Uterus (tissue), 4 donors: ENCODE data around the gene PI4KA. TPM values are rescaled to one million over a fixed set of nuclear protein-coding genes. Genes with fewer than 3 reads are reported as not detected.
A peak's percentile ranks its signal among the peaks of the same experiment; 100 is the strongest.

Experiments used
- DNase-seq, 2 donors: peaks; one replicate each; pipeline ENCODE4 v3.0.0-alpha.2; 2019 to 2020
- H3K27ac ChIP-seq, 2 donors: fragments of 200-600 bp; sonication (generic); 1 replicate in 1 of 2; 2 replicates in 1 of 2; pipeline ENCODE4 v1.5.1; 2016 to 2018
- H3K27me3 ChIP-seq, 2 donors: fragments of 200-600 bp; sonication (generic); one replicate each; pipeline ENCODE4 v1.5.1; 2018 to 2019; ENCODE audit warnings: control low read depth in 1 of 2
- H3K36me3 ChIP-seq, 2 donors: fragments of 200-600 bp; sonication (generic); one replicate each; pipeline ENCODE4 v1.5.1; 2019; ENCODE audit warnings: control low read depth in 1 of 2
- H3K4me1 ChIP-seq, 2 donors: fragments of 200-600 bp; sonication (generic); one replicate each; pipeline ENCODE4 v1.5.1; 2018 to 2019; ENCODE audit warnings: control low read depth in 1 of 2
- H3K4me3 ChIP-seq, 2 donors: fragments of 200-600 bp; sonication (generic); 1 replicate in 1 of 2; 2 replicates in 1 of 2; pipeline ENCODE4 v1.5.1; 2018 to 2019; ENCODE audit warnings: mild to moderate bottlenecking in 1 of 2
- H3K9me3 ChIP-seq, 2 donors: fragments of 200-600 bp; sonication (generic); one replicate each; pipeline ENCODE4 v1.5.1; 2019; ENCODE audit warnings: control low read depth in 1 of 2
- POLR2A ChIP-seq, 2 donors: fragments of 450-650 bp; IDR thresholded peaks; one replicate each; pipeline ENCODE4 v1.6.1; 2016; ENCODE audit warnings: antibody characterized with exemption in 2 of 2, mild to moderate bottlenecking in 1 of 2, moderate library complexity in 1 of 2
- intact Hi-C: fragments of 100-400 bp; cut with DNase I; formaldehyde crosslinking; loops from one replicate; pipeline ENCODE4 v1.15.1; 2023; ENCODE audit warnings: low total_unique reads
- total RNA-seq, 4 donors: library from RNA; depleted of rRNA in 3 of 4; stranded (reverse); fragments of >200 nt in 3 of 4; gene quantifications; one replicate each; pipeline versions ENCODE4 v1.1.0 to v1.2.4, GENCODE V29; 2014 to 2023
- TF ChIP-seq, protein P1 (sequence below), 4 experiments: fragments of 200-600 bp in 2 of 4; fragments of 450-650 bp in 2 of 4; sonication (generic) in 2 of 4; IDR thresholded peaks; one replicate each; pipeline ENCODE4 v1.5.1; 2016 to 2019; ENCODE audit warnings: antibody characterized with exemption in 4 of 4, mild to moderate bottlenecking in 2 of 4, moderate library complexity in 1 of 4
- donor health status: DM: yes; HTN: yes; CAD: no.

The PI4KA gene
- total RNA-seq, 4 donors from 2014 or later, result 48.9 to 238 (median 108) TPM

DNA sequence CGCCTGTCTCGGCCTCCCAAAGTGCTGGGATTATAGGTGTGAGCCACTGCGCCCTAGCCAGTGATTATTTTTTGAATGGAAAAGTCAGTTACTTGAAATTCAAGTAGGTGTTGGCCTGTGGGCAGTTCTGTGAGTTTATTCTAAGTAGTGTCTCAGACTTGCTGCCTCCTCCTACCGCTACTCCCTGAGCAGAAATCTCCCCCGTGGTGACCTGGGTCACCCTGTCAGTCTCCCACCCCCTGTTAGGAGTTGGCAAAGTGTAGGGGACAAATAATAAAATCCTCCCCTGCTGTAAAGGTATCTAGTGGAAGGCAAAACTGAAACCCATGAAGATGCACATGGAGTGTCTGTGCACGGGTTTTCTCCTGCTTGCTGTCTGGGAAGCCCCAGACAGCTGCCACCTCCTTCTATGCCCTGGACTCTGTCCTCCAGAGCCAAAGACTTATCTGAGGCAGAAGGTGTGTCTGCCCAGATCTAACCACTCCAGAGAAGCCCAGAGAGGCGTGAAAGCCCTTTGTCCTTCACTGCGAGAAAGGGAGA lies 26.5 kb upstream of the PI4KA start:
- peak overlapping the region in 1 of 2 donors; percentile 44 for H3K27ac ChIP-seq
- DNase-seq, result no peak
- H3K36me3 ChIP-seq, result no peaks in the 10 kb centered on the region
- no peaks in the 10 kb centered on the region for H3K9me3 ChIP-seq
- no peak overlapping the region for H3K4me3 ChIP-seq
- H3K4me1 ChIP-seq, result no peaks in the 10 kb centered on the region
- intact Hi-C loops, result no loop called here
- H3K27me3 ChIP-seq, result no peaks in the 10 kb centered on the region
- TF ChIP-seq, protein P1, sequence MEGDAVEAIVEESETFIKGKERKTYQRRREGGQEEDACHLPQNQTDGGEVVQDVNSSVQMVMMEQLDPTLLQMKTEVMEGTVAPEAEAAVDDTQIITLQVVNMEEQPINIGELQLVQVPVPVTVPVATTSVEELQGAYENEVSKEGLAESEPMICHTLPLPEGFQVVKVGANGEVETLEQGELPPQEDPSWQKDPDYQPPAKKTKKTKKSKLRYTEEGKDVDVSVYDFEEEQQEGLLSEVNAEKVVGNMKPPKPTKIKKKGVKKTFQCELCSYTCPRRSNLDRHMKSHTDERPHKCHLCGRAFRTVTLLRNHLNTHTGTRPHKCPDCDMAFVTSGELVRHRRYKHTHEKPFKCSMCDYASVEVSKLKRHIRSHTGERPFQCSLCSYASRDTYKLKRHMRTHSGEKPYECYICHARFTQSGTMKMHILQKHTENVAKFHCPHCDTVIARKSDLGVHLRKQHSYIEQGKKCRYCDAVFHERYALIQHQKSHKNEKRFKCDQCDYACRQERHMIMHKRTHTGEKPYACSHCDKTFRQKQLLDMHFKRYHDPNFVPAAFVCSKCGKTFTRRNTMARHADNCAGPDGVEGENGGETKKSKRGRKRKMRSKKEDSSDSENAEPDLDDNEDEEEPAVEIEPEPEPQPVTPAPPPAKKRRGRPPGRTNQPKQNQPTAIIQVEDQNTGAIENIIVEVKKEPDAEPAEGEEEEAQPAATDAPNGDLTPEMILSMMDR (IDR thresholded peaks at IDR 0.05), result no peak
- no peak for TF ChIP-seq POLR2A (IDR thresholded peaks at IDR 0.05)

- Histone ChIP-seq H3K36me3 (no peaks in the 10 kb centered on the region), H3K27me3 (no peaks in the 10 kb centered on the region), H3K27ac (no peak overlapping the region), H3K4me3 (no peak overlapping the region), H3K4me1 (no peaks in the 10 kb centered on the region), H3K9me3 (no peaks in the 10 kb centered on the region)
- DNase-seq, result no peak
- intact Hi-C loops, result no loop called here
- TF ChIP-seq, protein P1 (IDR thresholded peaks at IDR 0.05), result no peak
- TF ChIP-seq POLR2A (IDR thresholded peaks at IDR 0.05), result no peak
These were observed 25.8 kb upstream of the PI4KA start for GRCh38 chr22:20884454-20884853.

DNA sequence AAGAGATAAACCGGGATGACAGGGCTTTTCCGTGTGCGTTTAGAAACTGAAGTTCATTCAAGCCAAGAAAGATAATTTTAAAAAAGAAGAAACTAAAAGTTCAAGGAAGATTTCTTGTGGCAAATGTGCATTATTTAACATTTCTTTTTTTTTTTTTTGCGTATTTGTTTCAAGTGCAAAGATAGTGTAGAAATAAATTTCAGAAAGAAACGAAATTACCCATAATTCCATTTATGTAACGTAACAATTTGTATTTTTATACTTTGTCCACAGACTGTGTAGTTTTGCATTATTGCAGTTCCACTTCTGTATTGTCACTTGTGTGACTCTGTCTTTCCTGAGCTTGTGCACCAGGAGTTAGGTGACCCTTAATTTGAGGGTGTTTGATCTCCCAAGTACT lies 24.2 kb upstream of the PI4KA start:
- Histone ChIP-seq H3K4me1 (no peaks in the 10 kb centered on the region), H3K4me3 (no peak overlapping the region), H3K27me3 (no peaks in the 10 kb centered on the region), H3K9me3 (no peaks in the 10 kb centered on the region), H3K27ac (no peak overlapping the region), H3K36me3 (no peaks in the 10 kb centered on the region)
- no peak for DNase-seq
- TF ChIP-seq, protein P1 (IDR thresholded peaks at IDR 0.05), result no peak
- TF ChIP-seq POLR2A (IDR thresholded peaks at IDR 0.05), result no peak
- intact Hi-C loops, result no loop called here

DNA sequence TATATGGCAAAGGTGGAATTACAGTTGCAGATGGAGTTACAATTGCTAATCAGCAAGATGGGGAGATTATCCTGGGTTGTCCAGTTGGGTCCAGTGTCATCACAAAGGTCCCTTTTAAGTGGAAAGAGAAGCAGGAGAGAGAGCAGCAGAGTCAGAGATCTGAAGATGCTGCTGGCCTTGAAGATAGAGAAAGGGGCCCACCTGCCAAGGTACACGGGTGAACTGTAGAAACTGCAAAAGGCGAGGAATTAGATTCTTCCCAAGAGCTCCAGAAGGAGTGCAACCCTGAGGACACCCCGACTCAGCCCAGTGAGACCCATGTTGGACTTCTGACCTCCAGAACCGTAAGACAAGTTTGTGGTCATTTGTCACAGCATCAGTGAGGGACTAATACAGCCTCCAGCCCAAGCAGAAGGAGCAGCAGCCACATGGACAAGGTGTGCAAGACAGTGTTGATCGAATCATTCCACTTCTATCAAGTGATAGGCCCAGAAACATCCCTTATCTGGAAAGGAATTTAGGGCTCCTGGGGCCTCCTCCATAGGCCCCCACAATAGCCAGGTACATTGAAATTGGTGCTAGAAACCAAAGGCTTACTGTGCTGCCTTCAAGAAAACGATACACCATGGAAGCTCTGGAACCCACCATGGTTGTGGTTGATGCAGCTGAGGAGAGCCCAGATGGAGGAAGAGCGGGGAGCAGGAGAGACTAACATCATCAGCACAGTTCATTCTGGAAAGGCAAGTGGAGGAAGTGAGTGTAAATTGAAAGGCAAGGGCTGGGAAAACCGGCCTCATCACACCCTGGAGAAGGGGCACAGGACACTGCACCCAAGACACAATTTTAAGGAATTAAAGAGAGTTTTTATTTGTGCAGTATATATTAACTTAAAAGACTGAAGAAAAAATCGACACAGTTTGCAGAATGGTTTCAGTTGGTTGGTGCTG lies 23.5 kb upstream of the PI4KA start:
- no peaks in the 10 kb centered on the region for H3K9me3 ChIP-seq
- TF ChIP-seq POLR2A (IDR thresholded peaks at IDR 0.05), result no peak
- TF ChIP-seq, protein P1 (IDR thresholded peaks at IDR 0.05), result no peak
- no peak overlapping the region for H3K27ac ChIP-seq
- no peaks in the 10 kb centered on the region for H3K4me1 ChIP-seq
- no peaks in the 10 kb centered on the region for H3K36me3 ChIP-seq
- no peak overlapping the region for H3K4me3 ChIP-seq
- no peak for DNase-seq
- H3K27me3 ChIP-seq, result no peaks in the 10 kb centered on the region
- intact Hi-C loops, result no loop called here

GRCh38 chr22:20881231-20881630 lies 22.6 kb upstream of the PI4KA start:
- Histone ChIP-seq H3K4me1 (no peaks in the 10 kb centered on the region), H3K4me3 (no peak overlapping the region), H3K9me3 (no peaks in the 10 kb centered on the region), H3K36me3 (no peaks in the 10 kb centered on the region), H3K27ac (no peak overlapping the region), H3K27me3 (no peaks in the 10 kb centered on the region)
- intact Hi-C loops, result no loop called here
- DNase-seq, result no peak
- TF ChIP-seq POLR2A (IDR thresholded peaks at IDR 0.05), result no peak
